ENCODE measurements around the gene SLC2A3. TPM values are rescaled to one million over a fixed set of nuclear protein-coding genes. Genes with fewer than 3 reads are reported as not detected.
"Not testable (repeated sequence)": the region's sequence is repeated elsewhere in the genome, so short reads cannot be mapped to it uniquely, and the experiment has no call there.

The SLC2A3 gene
- total RNA-seq, 1 donor from 2014 or later, result 15.3 TPM

DNA sequence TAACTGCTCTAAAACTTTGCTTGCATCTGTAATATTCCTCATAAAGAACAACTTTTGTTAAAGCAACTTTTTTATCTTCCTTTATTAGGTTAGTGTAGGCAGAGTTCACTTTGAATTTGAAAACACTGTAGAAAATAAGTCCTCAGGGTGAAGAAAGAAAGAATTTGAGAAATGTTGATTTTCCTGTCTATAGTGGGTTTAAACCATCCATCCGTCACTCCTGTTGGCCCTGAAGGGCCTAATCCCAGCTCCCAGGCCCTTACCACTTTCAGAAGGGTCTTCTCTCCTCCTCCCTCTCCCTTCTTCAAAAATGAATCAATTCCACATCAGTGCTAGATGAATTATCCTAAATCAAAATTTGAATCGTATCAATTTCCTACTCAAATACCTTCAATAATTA is 4.9 kb upstream of the SLC2A3 start:
- no peak for DNase-seq (ENCODE audit: low read depth)
- TF ChIP-seq, protein P1, sequence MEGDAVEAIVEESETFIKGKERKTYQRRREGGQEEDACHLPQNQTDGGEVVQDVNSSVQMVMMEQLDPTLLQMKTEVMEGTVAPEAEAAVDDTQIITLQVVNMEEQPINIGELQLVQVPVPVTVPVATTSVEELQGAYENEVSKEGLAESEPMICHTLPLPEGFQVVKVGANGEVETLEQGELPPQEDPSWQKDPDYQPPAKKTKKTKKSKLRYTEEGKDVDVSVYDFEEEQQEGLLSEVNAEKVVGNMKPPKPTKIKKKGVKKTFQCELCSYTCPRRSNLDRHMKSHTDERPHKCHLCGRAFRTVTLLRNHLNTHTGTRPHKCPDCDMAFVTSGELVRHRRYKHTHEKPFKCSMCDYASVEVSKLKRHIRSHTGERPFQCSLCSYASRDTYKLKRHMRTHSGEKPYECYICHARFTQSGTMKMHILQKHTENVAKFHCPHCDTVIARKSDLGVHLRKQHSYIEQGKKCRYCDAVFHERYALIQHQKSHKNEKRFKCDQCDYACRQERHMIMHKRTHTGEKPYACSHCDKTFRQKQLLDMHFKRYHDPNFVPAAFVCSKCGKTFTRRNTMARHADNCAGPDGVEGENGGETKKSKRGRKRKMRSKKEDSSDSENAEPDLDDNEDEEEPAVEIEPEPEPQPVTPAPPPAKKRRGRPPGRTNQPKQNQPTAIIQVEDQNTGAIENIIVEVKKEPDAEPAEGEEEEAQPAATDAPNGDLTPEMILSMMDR (conservative IDR thresholded peaks at IDR 0.05; ENCODE audit: low read depth, low read length), result no peak
- no peak overlapping the region for H3K4me3 ChIP-seq (ENCODE audit: low read depth, low read length)

DNA sequence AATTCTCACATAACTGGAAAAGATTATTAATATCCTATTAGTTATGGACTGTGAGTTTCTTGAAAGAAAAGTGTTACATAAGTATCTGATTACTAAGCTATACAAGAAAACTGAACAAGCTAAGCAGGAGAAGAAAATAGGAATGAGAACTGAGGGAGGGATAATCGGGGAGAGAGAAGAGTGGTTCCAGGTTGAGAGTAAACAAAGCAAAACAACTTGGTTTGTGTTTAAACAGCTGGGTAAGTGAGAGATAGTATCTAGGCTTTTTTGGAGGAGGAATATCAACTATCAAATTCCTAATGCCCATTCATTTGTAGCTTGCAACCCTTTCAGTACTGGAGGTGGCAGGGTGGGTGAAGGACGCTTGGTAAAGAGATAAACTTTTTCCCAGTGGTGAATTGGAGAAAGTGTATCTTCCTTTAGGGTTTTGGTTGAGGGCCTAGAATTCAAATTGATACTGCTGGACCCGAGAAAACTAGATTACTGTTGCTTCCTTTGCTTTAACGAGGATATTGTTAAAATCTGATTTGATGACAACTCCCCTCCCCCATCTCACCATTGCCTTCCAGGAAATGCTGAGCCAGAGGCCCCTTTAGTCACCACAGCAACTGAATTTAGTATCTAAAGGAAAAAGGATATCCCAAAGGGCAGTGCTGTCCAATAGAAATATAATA is 2.0 kb upstream of the SLC2A3 start:
- H3K4me3 ChIP-seq (ENCODE audit: low read depth, low read length), result no peak overlapping the region
- DNase-seq (ENCODE audit: low read depth), result no peak
- TF ChIP-seq, protein P1 (conservative IDR thresholded peaks at IDR 0.05; ENCODE audit: low read depth, low read length), result peak; percentile 26

GRCh38 chr12:7934889-7935492 is 996 bp downstream of the SLC2A3 start:
- TF ChIP-seq, protein P1 (conservative IDR thresholded peaks at IDR 0.05; ENCODE audit: low read depth, low read length), result no peak
- no peak for DNase-seq (ENCODE audit: low read depth)
- H3K4me3 ChIP-seq (ENCODE audit: low read depth, low read length), result peak overlapping the region; percentile 75

- TF ChIP-seq, protein P1 (conservative IDR thresholded peaks at IDR 0.05; ENCODE audit: low read depth, low read length), result no peak
- H3K4me3 ChIP-seq (ENCODE audit: low read depth, low read length), result peak overlapping the region; percentile 75
- no peak for DNase-seq (ENCODE audit: low read depth)
These were observed 1.7 kb downstream of the SLC2A3 start for GRCh38 chr12:7934091-7934888.

GRCh38 chr12:7933255-7933726 is 2.7 kb downstream of the SLC2A3 start:
- peak overlapping the region; percentile 75 for H3K4me3 ChIP-seq (ENCODE audit: low read depth, low read length)
- TF ChIP-seq, protein P1 (conservative IDR thresholded peaks at IDR 0.05; ENCODE audit: low read depth, low read length), result peak; percentile 74
- DNase-seq (ENCODE audit: low read depth), result peak; percentile 58

DNA sequence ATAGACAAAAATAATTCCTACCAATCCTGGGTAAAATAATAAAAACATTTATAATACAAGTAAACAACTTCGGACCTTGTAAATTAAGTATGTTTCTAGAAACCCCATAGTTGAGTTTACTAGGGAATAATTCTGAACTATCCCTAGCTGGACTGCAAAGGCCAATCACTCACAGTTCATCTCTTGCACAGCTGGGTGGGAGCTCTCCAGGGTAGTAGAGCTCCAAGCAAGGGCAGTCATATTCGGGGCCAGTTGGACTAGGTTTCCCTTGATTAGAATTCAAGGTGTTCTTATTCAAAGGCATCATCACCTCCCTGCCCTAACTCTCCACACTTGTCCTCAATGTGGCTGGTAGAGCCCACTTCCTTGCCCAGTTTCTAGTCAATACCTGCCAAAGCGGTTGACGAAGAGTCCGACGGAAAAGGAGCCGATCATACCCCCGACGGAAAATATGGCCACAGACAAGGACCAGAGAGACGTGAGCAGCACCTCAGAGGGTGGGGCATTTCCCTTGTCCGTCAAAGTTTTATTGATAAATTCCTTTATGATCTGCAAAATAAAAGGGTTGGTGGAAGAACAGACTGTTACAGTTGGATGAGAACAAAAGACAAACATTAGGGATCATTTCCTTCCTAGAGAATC is 3.3 kb downstream of the SLC2A3 start:
- DNase-seq (ENCODE audit: low read depth); H3K4me3 ChIP-seq (ENCODE audit: low read depth, low read length): not testable (repeated sequence)

Data from epithelial cell of proximal tubule (primary cell).